Fibroblast of skin of abdomen (primary cell): ENCODE results near the gene PCNT.

ENCODE experiments used
- DNase-seq: peaks from one replicate; pipeline ENCODE4 v3.0.0-alpha.2; 2013

Gene PCNT

DNA sequence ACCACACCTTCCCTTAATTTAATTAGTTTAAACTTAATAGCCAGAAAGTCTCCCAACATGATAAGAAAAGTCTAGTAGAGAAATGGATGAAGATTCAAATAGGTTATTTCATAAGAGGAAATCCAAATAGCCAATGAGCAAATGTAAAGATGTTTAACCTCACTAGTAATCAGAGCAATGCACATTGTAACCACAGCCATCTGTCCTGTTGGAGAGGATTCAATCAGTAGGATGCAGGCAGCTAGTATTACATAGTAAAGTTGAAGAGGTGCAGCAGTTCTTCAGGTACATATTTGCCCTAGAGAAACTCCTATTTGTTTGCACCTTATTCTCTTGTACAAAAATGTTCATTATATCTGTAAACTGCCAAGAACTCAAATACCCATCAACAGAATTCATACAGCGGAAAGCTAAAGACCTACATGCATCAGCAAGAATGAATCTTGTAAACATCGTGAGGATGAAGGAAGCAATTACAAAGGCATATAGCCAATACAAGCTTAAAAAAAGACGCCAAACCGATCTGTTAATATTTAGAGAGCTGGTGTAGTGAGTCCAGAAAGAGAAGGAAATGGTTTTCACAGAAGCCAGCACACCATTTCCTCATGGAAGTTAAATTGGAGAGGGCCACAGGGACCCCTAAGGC is 162.6 kb downstream of the PCNT start:
- DNase-seq = no peak

DNA sequence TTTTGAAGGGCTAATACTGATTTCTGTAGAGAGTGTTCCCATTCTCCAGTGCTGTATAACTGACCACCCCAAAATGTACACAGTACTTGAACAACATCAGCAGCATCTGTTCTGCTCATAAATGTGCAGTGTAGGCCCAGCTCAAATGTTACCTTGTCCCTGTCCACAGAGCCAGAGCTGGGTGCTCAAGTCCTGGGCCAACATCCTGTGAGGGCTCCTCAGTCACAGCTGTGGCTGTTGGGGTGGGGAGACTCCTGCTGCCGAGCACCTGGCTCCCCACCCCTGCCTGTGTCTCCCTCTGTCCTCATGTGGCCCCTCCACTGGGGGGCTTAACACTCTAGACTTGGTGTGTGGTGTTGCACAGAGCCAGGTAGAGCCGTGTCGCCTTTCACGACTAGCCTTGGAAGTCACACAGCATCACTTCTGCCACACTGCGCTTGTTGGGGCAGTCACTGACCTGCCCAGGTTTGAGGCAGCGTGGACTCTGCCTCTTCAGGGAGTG is 165.3 kb downstream of the PCNT start:
- DNase-seq = no peak

DNA sequence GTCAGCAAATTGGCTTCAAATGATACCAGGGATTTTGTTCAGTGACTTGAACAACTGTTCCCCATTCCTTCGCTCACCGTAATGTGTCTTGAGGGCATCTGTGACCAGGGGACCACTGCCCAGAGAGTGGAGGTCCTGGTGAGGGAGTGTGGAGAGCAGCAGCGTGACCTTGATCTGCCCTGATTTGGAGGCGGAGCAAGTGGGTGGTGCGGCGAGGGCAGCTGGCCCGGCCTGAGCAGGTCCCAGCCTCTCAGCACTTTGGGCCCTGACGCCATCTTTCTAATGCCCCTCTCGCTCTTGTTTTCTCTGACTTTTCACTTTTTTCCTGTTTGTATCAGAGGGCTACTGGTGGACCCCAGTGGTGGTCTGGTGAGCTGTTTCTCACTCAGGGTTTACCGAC is 165.8 kb downstream of the PCNT start:
- DNase-seq = no peak

DNA sequence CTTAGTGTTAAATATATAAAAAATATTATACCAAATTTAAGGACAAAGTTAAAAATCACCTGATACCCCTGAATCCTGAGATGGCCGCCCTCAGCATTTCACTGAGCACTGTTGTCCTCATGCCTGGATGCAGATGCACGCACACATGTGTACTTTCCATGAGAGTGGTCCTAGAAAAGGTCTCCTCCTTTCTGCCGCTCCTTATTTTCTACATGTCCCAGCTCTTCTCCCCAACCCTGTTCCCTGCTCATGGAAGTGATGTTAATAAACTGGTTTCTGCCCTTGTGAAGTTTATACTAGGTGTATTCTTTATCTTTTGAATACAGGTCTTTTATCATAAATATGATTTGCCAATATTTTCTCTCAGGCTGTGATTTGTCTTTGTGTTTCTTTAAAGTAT is 167.6 kb downstream of the PCNT start:
- DNase-seq = no peak

DNA sequence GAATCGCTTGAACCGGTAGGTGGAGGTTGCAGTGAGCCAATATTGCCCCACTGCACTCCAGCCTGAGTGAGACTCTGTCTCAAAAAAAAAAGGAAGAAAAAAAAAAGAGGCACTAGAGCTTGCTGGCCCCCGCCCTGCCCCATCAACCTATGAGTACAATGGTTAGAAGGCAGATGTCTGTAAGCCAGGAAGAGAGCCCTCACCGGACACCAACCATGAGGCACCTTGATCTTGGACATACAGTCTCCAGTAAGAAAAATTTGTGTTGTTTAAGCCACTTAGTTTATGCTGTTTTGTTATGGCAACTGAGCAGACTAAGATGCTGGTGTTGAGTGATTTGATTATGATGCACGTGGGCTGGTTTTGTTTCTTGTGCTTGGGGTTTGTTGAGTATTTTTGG is 168.9 kb downstream of the PCNT start:
- DNase-seq = no peak

DNA sequence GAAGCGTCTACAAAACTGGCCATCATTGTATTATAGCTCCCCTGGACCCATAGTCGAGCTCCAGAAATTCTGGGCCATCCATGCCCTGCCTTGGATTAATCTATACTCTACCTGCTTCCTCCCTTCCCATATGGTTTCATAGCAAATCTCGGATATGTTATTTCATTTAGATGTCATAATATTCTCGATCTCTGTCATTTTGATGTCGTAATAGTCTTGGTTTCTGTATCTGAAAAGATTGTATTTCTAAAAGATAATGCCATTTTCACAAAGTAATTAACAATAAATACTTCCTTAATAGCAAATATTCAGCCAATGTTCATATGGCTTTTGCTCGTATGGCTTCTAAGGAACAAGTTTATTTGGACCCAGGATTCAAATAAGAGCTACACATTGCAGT is 169.9 kb downstream of the PCNT start:
- DNase-seq = no peak
